HG02642 (cell line): ENCODE results near the gene ZNF621.
"Not testable (repeated sequence)": the region's sequence is repeated elsewhere in the genome, so short reads cannot be mapped to it uniquely, and the experiment has no call there.

Source experiments
- ATAC-seq: cut with Tn5 transposase; IDR thresholded peaks from one replicate; pipeline ENCODE4 v1.9.1; 2021; ENCODE audit warnings: mild to moderate bottlenecking; ENCODE audit not compliant: unreplicated experiment, poor library complexity

ZNF621 gene

DNA sequence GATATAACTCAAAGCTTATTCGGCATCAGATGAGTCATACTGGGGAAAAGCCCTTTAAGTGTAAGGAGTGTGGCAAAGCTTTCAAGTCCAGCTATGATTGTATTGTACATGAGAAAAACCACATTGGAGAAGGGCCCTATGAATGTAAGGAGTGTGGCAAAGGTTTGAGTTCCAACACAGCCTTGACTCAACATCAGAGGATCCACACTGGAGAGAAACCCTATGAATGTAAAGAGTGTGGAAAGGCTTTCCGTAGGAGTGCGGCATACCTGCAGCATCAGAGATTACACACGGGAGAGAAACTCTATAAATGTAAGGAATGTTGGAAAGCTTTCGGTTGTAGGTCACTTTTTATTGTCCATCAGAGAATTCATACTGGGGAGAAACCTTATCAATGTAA lies 7.5 kb downstream of the ZNF621 start:
- no peak for ATAC-seq

DNA sequence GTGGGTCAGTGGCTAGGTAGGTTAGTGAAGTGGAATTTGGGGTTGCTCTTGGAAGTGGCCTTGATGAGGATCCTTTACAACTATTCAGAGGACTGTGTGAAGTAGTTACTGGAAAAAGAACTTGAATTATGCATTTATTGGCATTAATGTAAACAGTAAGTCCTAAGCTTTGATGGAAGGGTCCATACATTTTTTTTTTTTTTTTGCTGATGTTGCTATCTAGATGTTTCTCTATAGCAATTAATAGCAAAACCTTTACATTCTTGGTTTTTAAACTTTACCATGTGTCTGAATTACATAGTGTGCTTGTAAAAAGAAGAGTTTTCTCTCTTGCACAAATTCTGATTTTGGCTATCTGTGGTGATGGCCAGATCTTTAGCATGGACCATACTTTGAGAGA lies 9.5 kb downstream of the ZNF621 start:
- no peak for ATAC-seq

DNA sequence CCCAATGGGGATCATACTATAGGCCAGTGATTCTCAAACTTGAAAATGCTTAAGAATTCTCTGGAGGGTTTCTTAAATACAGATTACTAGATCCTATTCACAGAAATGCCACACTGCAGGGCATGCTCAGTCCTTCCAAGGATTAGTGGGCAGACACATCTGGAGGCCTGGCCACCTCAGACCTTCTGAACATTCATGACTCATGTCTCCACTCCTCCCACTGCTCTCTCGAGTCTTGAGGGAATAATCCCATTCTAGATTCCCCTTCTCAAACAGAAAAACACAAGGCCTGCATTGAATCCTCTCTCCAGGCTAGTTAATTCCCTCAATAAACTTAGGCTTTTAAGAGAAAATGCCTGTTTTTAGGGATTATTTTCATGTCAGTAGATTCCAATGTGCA lies 22.1 kb downstream of the ZNF621 start:
- ATAC-seq, result no peak

DNA sequence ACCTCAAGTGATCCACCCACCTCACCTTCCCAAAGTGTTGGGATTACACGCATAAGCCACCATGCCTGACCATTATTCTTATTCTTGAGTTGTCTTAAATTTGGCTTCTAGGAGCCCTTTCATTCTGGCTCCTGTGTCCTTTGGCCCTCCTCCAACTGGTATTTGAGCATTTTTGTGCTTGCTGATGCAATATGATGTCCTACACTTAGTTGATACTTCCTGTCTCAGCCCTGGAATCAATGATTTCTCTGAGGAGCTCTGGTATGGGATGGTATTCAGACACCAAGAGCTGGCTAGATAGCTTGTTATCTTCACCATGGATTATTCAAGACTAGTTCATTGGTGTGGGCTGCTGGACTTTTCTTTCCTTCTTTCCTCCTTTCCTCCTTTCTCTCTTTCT lies 25.4 kb downstream of the ZNF621 start:
- no peak for ATAC-seq

DNA sequence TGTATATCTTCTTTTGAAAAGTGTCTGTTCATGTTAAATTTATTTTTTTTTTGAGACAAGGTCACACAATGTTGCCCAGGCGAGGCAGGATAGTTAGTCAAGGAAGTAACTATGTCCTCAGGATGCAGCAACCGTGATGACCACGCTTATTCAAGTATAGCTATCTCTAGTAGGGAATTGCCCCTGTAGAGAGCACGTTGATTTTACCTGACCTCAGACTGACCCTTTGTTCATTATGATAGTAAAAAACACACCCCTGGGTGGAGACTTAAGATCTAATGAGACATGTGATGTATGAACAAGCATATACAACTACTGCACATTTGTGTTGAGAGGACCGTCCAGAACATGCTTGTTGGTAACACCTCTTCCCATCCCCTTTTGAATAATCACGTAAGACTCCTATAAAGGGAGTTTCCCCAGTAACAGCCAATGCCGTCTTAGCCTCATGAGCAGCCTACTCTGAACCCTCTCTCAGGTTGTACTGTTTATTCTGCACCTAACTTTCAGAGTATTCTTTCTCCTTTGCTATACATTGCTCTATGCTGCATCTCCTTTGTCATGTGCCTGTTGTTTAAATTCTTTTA lies 32.9 kb downstream of the ZNF621 start:
- no peak for ATAC-seq

DNA sequence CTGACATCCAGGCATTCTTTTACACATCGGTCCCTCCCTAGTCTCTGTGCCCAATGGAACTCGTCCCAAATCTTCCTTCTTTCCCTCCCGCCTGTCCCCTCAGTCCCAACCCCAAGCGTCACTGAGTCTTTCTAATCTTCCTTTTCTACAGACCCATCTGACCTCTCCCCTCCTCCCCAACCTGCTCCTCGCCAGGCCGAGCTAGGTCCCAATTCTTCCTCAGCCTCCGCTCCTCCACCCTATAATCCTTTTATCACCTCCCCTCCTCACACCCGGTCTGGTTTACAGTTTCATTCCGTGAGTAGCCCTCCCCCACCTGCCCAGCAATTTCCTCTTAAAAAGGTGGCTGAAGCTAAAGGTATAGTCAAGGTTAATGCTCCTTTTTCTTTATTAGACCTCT lies 37.7 kb downstream of the ZNF621 start:
- not testable (repeated sequence) for ATAC-seq

DNA sequence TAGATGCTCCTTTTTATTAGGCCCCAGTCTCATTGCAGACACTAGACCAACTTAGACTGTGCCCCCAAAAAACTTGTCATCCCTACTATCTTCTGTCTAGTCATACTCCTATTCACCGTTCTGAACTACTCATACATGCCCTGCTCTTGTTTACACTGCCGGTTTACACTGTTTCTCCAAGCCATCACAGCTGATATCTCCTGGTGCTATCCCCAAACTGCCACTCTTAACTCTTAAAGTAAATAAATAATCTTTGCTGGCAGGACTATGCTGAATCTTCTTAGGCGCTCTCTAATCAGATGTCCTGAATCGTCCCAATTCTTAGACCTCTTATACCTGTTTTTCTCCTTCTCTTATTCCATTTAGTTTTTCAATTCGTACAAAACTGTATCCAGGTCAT lies 40.9 kb downstream of the ZNF621 start:
- ATAC-seq, result not testable (repeated sequence)

DNA sequence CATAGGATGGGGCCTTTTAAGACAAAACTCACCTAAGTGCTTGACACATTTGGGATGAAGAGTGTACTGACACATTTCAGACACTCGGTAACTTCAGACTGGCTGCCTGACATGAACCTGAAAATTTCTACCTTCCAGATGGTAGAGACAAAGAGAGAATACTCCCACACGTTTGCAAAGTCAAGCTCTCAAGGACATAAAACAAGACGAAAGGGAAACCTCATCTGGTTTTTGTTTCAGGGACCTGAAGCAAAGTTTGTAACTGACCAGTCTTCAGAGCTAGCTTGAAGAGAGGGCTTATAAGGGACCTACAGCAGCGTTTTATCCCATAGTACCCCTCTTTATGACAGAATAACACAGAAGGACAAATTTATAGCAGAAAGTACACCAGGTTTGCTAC lies 41.9 kb downstream of the ZNF621 start:
- no peak for ATAC-seq

DNA sequence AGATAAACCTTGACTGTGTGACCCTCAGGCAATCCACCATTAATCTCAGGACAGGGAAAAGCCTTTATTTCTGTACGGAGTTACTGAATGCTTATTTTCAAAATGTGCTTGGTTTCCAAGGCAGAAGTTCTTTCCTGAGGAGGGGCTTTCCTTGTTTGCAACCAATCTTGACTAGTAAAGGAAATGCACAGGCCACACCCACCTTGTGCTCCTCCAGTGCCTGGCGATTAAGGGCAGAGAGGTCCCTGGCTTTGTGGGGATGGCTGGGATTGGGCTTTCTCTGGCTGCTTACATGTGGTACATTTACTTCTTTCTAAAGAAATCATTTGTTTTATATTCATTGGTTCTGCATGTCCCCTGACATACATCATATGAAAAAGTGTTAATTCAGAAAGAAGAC lies 47.8 kb downstream of the ZNF621 start:
- no peak for ATAC-seq

DNA sequence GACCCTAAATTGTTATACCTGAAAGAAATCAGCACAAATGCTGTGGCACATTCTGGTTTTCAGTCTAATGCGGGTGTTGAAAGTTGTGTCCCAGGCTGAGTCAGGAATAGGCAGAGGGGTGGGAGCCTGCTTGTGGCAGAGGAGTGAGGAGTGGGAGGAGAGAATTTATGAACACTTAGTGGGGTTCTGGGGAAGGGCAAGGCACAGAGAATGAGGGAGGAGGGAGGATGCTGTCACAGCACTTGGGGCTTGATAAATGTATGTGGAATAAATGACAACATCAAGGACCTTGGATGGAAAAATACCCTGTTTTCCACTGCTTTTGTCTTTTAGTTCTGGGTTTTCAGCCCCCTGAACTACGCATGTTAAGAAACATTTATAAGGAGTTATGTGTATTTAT lies 49.3 kb downstream of the ZNF621 start:
- no peak for ATAC-seq

DNA sequence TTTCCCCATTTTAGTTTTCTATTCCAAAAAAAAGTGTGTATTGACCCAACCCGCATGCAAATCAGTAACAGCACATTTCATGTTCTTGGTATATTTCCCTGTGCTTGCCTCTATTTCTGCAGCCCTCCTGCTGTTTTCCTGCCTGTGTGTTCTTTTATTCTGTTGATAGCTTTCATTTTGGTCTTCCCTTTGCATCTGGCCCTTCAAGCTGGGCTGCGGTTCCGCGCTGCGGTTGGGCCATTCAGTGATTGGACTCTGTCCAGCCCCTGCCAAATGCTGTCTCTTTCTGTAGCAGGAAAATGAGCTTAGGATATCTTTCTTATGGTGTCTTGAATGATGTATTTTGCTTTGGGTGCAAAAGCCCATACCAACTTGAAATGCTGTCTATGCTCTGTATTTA lies 49.9 kb downstream of the ZNF621 start:
- ATAC-seq, result no peak

DNA sequence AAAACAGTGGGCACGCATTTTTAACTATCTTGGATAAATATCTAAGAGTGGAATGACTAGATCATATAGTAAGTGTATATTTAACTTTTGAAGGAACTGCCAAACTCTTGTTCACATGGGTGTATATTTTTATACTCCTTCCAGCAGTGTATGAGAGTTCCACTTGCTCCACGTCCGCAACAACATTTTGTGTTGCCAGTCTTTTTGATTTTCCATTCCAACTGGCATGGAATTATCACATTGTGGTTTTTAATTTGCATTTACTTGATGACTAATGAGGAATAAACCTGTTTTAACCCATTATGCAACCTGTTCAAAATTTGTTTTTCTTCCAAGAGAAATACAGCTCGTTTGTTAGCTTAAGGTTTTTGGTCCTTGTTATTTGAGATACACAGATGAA lies 51.6 kb downstream of the ZNF621 start:
- ATAC-seq, result no peak

DNA sequence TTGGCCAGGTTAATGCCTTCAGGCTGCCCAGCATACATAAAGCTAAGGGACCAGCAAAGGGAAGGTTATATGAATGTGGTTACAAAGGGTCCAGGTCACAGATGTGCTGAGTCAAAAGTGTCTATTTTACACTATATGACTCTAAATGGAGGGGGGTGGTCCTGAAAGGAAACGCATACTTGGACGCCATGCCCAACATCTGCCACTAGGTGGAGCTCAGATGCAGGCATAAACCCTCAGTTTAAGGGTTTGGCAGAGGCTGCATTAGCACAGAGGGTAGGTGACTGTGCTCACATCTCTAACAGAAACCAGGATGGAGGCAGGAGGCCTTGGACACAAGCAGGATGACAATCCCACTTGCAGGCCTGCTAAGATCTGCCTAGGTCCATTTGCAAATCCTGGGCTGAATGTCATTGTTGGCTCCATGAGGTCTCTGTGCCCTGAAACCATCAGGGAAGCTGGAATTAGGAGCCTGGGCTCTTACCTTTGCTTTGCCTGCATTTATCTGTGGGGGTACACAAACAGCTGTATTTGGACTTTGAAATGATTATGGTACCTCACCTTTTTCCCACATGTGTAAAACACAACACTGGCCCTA lies 55.8 kb downstream of the ZNF621 start:
- ATAC-seq, result peak; percentile 55

DNA sequence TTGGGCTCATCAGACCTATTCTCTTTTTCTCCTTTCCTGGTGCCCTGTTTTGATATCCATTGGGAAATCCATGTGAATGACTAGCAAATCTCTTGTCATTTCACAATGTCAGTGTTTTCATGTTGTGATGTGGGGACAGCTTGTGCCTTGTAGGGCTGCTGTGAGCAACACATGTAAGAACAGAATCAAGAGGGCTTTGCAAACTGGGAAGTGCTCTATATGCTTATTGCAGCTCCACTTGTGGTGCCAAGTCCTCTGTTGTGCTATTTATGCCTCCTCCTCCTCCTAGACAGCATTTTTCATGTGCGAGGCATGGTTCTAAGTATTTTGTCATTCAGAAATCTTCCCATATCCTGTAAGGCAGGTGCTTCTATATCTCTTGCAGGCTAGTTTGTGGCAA lies 56.4 kb downstream of the ZNF621 start:
- no peak for ATAC-seq

DNA sequence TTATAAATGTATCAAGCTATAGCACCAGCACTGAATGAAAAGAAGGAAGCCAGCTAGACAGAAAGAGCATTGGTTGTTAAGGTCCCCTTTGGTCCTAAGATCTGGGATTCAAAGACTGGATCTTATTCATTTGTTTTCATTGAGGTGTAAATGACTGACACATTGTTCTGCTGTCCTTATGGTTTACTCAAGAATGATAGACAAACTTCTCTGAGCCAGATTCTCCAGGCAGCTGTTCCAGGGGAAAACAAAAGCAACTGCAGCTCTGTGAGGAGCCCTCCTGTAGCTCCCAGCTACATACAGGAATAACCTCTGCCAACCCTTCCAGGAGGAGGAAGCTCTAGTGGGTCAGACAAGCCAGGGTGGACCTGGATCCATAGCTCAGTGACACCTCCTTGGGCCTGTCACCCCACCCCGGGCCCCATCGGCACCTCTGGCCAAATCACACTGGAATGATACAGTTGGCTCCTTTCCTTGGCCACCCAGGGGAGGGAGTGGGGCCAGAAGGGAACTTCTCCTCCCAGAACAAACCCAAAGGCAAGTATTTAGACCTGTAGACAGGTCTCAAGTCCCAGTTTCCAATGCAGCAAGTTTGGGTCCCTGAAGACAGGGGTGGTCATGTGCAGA lies 57.8 kb downstream of the ZNF621 start:
- no peak for ATAC-seq

DNA sequence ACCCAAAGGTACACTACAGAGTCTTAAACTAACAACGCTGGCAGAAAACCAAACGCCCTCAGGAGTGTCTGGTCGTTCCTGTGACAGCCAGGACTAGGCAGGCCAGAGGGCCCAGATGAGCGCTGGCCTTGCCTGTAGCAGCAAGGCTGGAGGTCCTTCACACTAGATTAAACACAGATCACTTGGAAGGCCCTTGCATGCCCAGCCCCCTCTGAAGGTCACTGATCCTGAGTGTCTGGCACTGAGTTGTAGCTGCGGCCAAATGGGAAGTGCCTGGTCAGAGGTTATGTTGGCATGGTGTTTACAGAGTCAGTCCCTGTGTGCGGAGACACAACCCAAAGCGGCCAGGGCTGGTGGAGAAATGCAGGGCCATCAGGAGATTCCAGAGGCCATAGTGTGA lies 58.9 kb downstream of the ZNF621 start:
- ATAC-seq, result no peak

DNA sequence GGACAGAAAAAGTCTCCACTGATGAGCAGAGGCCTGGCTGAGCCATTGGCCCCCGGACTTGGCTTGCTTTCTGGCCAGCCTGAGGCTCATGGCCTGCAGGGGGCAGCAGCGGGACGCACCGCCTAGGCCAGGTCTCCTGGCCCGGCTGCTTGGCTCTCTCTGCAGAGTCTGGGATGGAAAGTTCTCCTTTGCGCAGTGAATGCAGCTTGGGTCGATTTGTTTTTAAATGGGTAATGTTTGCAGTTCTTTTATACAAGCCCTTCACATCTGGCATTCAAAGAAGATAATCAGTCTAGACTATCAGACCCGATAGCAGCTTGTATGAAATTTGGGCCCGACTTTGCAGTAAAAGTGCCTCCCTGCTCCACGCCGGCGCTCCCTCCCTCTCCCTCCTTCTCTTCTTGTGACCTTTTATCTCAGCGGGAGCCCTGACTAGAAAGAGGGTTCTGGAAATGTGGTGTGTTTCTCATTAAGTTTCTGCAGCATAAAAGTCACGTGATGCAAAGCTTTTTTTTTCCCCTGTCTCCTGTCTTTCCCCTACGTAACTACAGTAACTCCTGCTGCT lies 59.9 kb downstream of the ZNF621 start:
- ATAC-seq, result peak; percentile 67

DNA sequence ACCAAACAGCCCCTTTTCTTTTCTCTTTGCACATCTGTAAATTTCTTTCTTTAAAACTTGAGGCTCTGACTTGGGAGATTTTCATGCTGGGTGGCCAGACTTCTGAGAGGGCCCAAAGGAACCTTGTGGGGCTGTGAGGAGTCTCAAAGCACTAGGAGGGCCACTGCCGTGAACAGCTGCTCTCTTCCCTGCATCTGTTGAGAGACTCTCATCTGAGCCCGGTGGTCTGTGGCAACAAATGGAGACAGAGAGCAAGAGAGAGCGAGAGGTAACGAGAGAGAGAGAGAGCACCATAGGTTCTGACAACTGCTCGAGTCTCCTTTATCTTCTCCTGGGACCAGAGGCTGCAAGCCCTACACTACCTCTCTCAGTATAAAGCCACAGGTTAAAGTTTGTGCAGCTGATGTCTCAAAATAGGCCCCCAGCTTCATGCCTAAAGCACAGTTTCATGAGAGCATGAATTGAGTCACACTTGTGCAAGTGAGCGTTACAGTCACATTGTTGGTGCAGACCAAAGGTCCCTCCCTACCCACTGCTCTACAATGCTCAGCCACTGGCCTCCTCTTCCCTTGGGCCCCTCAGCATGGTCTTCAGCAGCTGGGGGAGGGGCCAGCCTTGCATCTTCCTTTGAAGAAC lies 60.7 kb downstream of the ZNF621 start:
- no peak for ATAC-seq

DNA sequence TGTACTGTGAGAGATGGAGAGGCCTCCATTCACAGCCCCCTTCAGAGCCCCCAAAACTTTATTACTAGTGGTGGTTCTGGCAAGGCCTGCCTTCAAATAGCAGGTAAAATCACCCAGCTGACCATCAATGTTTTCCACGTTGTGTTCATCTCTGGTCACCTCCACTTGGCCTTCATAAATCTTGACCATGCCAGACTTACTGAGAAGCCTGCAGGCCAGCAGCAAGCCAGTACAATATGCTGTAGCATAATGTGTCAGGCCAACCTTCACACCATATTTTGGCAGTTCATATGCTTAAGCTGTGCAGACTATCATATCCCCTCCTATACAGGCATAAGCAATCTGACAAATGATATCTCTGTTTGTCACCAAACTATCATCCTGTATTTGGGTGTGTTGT lies 62.1 kb downstream of the ZNF621 start:
- ATAC-seq, result no peak

DNA sequence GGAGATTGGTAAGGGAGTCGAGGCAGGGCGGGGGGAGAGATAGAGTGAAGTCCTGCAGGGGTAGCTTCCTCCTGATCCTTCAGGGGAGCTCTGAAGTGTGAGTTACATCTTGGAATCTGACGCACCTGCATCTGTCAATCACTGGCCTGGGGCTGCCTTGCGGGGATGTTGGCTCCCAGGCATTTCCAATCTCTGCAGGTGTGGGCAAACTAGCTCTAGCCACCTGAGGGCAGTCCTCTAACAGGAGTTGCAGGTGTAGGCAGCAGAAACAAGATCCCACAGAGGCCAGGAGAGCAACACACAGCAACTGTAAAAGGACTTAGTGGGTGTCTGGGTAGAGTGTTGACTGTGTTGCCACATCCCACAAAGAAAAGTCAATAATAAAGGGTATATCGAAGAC lies 63.6 kb downstream of the ZNF621 start:
- no peak for ATAC-seq
